ENCODE measurements around the gene SH3RF3. TPM values are rescaled to one million over a fixed set of nuclear protein-coding genes. Genes with fewer than 3 reads are reported as not detected.
A peak's percentile ranks its signal among the peaks of the same experiment; 100 is the strongest.

The SH3RF3 gene
- total RNA-seq, 1 donor from 2014 or later = 2.1 TPM

GRCh38 chr2:109450574-109451273 lies 321.7 kb downstream of the SH3RF3 start:
- Histone ChIP-seq H3K9ac (ENCODE audit: low read depth in 1 of 3, low read length in 3 of 3) (peak overlapping the region in 2 of 3 donors; percentile 45 to 68), H3K4me1 (ENCODE audit: control insufficient read depth in 3 of 3, insufficient read depth in 3 of 3, low read length in 3 of 3) (peaks cover 52 to 62% (median 59%) of the 10 kb centered on the region in 3 donors), H3K4me3 (ENCODE audit: low read length in 3 of 3) (peak overlapping the region in 2 of 3 donors; percentile 22 to 44), H3K9me3 (ENCODE audit: control insufficient read depth in 3 of 3, low read length in 3 of 3) (no peaks in the 10 kb centered on the region), H3K27me3 (ENCODE audit: control insufficient read depth in 3 of 3, insufficient read depth in 3 of 3, low read length in 3 of 3) (no peaks in the 10 kb centered on the region), H3K27ac (ENCODE audit: low read depth, low read length) (peak overlapping the region; percentile 52), H3K36me3 (ENCODE audit: control insufficient read depth in 3 of 3, insufficient read depth in 3 of 3, low read length in 3 of 3) (no peaks in the 10 kb centered on the region)

GRCh38 chr2:109451671-109452070 lies 322.7 kb downstream of the SH3RF3 start:
- peak overlapping the region; percentile 52 for H3K27ac ChIP-seq (ENCODE audit: low read depth, low read length)
- no peaks in the 10 kb centered on the region for H3K27me3 ChIP-seq (ENCODE audit: control insufficient read depth in 3 of 3, insufficient read depth in 3 of 3, low read length in 3 of 3)
- H3K9ac ChIP-seq (ENCODE audit: low read depth in 1 of 3, low read length in 3 of 3) = peak overlapping the region in 1 of 3 donors; percentile 68
- H3K4me1 ChIP-seq (ENCODE audit: control insufficient read depth in 3 of 3, insufficient read depth in 3 of 3, low read length in 3 of 3) = peaks cover 47 to 61% (median 52%) of the 10 kb centered on the region in 3 donors
- H3K4me3 ChIP-seq (ENCODE audit: low read length in 3 of 3) = no peak overlapping the region
- no peaks in the 10 kb centered on the region for H3K36me3 ChIP-seq (ENCODE audit: control insufficient read depth in 3 of 3, insufficient read depth in 3 of 3, low read length in 3 of 3)
- H3K9me3 ChIP-seq (ENCODE audit: control insufficient read depth in 3 of 3, low read length in 3 of 3) = no peaks in the 10 kb centered on the region

- Histone ChIP-seq H3K27ac (ENCODE audit: low read depth, low read length) (no peak overlapping the region), H3K9ac (ENCODE audit: low read depth in 1 of 3, low read length in 3 of 3) (no peak overlapping the region), H3K27me3 (ENCODE audit: control insufficient read depth in 3 of 3, insufficient read depth in 3 of 3, low read length in 3 of 3) (no peaks in the 10 kb centered on the region), H3K4me3 (ENCODE audit: low read length in 3 of 3) (no peak overlapping the region), H3K9me3 (ENCODE audit: control insufficient read depth in 3 of 3, low read length in 3 of 3) (no peaks in the 10 kb centered on the region), H3K4me1 (ENCODE audit: control insufficient read depth in 3 of 3, insufficient read depth in 3 of 3, low read length in 3 of 3) (peaks cover 41 to 57% (median 44%) of the 10 kb centered on the region in 3 donors), H3K36me3 (ENCODE audit: control insufficient read depth in 3 of 3, insufficient read depth in 3 of 3, low read length in 3 of 3) (no peaks in the 10 kb centered on the region)
These were observed 323.6 kb downstream of the SH3RF3 start for GRCh38 chr2:109452318-109453305.

GRCh38 chr2:109453371-109453995 lies 324.5 kb downstream of the SH3RF3 start:
- peaks cover 32 to 53% (median 35%) of the 10 kb centered on the region in 3 donors for H3K4me1 ChIP-seq (ENCODE audit: control insufficient read depth in 3 of 3, insufficient read depth in 3 of 3, low read length in 3 of 3)
- no peak overlapping the region for H3K4me3 ChIP-seq (ENCODE audit: low read length in 3 of 3)
- H3K36me3 ChIP-seq (ENCODE audit: control insufficient read depth in 3 of 3, insufficient read depth in 3 of 3, low read length in 3 of 3) = no peaks in the 10 kb centered on the region
- no peaks in the 10 kb centered on the region for H3K9me3 ChIP-seq (ENCODE audit: control insufficient read depth in 3 of 3, low read length in 3 of 3)
- no peaks in the 10 kb centered on the region for H3K27me3 ChIP-seq (ENCODE audit: control insufficient read depth in 3 of 3, insufficient read depth in 3 of 3, low read length in 3 of 3)
- H3K27ac ChIP-seq (ENCODE audit: low read depth, low read length) = no peak overlapping the region
- no peak overlapping the region for H3K9ac ChIP-seq (ENCODE audit: low read depth in 1 of 3, low read length in 3 of 3)

- Histone ChIP-seq H3K4me3 (ENCODE audit: low read length in 3 of 3) (no peak overlapping the region), H3K36me3 (ENCODE audit: control insufficient read depth in 3 of 3, insufficient read depth in 3 of 3, low read length in 3 of 3) (no peaks in the 10 kb centered on the region), H3K27me3 (ENCODE audit: control insufficient read depth in 3 of 3, insufficient read depth in 3 of 3, low read length in 3 of 3) (no peaks in the 10 kb centered on the region), H3K9ac (ENCODE audit: low read depth in 1 of 3, low read length in 3 of 3) (no peak overlapping the region), H3K27ac (ENCODE audit: low read depth, low read length) (no peak overlapping the region), H3K9me3 (ENCODE audit: control insufficient read depth in 3 of 3, low read length in 3 of 3) (no peaks in the 10 kb centered on the region), H3K4me1 (ENCODE audit: control insufficient read depth in 3 of 3, insufficient read depth in 3 of 3, low read length in 3 of 3) (peaks cover 24 to 48% (median 30%) of the 10 kb centered on the region in 3 donors)
These were observed 325.3 kb downstream of the SH3RF3 start for GRCh38 chr2:109454304-109454703.

- Histone ChIP-seq H3K9me3 (ENCODE audit: control insufficient read depth in 3 of 3, low read length in 3 of 3) (no peaks in the 10 kb centered on the region), H3K9ac (ENCODE audit: low read depth in 1 of 3, low read length in 3 of 3) (no peak overlapping the region), H3K27ac (ENCODE audit: low read depth, low read length) (no peak overlapping the region), H3K4me3 (ENCODE audit: low read length in 3 of 3) (no peak overlapping the region), H3K27me3 (ENCODE audit: control insufficient read depth in 3 of 3, insufficient read depth in 3 of 3, low read length in 3 of 3) (no peaks in the 10 kb centered on the region), H3K4me1 (ENCODE audit: control insufficient read depth in 3 of 3, insufficient read depth in 3 of 3, low read length in 3 of 3) (peaks cover 22 to 48% (median 30%) of the 10 kb centered on the region in 3 donors), H3K36me3 (ENCODE audit: control insufficient read depth in 3 of 3, insufficient read depth in 3 of 3, low read length in 3 of 3) (peaks cover 0 to 2% (median 0%) of the 10 kb centered on the region in 3 donors)
These were observed 325.9 kb downstream of the SH3RF3 start for GRCh38 chr2:109454765-109455394.

- peaks cover 2 to 4% (median 3%) of the 10 kb centered on the region in 3 donors for H3K36me3 ChIP-seq (ENCODE audit: control insufficient read depth in 3 of 3, insufficient read depth in 3 of 3, low read length in 3 of 3)
- no peaks in the 10 kb centered on the region for H3K9me3 ChIP-seq (ENCODE audit: control insufficient read depth in 3 of 3, low read length in 3 of 3)
- no peak overlapping the region for H3K4me3 ChIP-seq (ENCODE audit: low read length in 3 of 3)
- H3K27ac ChIP-seq (ENCODE audit: low read depth, low read length) = no peak overlapping the region
- H3K9ac ChIP-seq (ENCODE audit: low read depth in 1 of 3, low read length in 3 of 3) = no peak overlapping the region
- no peaks in the 10 kb centered on the region for H3K27me3 ChIP-seq (ENCODE audit: control insufficient read depth in 3 of 3, insufficient read depth in 3 of 3, low read length in 3 of 3)
- peaks cover 26 to 53% (median 30%) of the 10 kb centered on the region in 3 donors for H3K4me1 ChIP-seq (ENCODE audit: control insufficient read depth in 3 of 3, insufficient read depth in 3 of 3, low read length in 3 of 3)
These were observed 327.0 kb downstream of the SH3RF3 start for GRCh38 chr2:109455731-109456691.

- Histone ChIP-seq H3K4me1 (ENCODE audit: control insufficient read depth in 3 of 3, insufficient read depth in 3 of 3, low read length in 3 of 3) (peaks cover 19 to 47% (median 22%) of the 10 kb centered on the region in 3 donors), H3K9me3 (ENCODE audit: control insufficient read depth in 3 of 3, low read length in 3 of 3) (no peaks in the 10 kb centered on the region), H3K27ac (ENCODE audit: low read depth, low read length) (no peak overlapping the region), H3K36me3 (ENCODE audit: control insufficient read depth in 3 of 3, insufficient read depth in 3 of 3, low read length in 3 of 3) (peaks cover 2 to 4% (median 3%) of the 10 kb centered on the region in 3 donors), H3K4me3 (ENCODE audit: low read length in 3 of 3) (no peak overlapping the region), H3K9ac (ENCODE audit: low read depth in 1 of 3, low read length in 3 of 3) (no peak overlapping the region), H3K27me3 (ENCODE audit: control insufficient read depth in 3 of 3, insufficient read depth in 3 of 3, low read length in 3 of 3) (no peaks in the 10 kb centered on the region)
These were observed 327.8 kb downstream of the SH3RF3 start for GRCh38 chr2:109456776-109457175.

All from skeletal muscle tissue (tissue), 4 donors.